Measurements from ENCODE around the gene TMEM171. TPM values are rescaled to one million over a fixed set of nuclear protein-coding genes. Genes with fewer than 3 reads are reported as not detected.

The TMEM171 gene
- polyA plus RNA-seq, 1 donor (not counting 4 experiments of a cell fraction or from before 2014, with no cell fraction given) = 8.7 TPM

DNA sequence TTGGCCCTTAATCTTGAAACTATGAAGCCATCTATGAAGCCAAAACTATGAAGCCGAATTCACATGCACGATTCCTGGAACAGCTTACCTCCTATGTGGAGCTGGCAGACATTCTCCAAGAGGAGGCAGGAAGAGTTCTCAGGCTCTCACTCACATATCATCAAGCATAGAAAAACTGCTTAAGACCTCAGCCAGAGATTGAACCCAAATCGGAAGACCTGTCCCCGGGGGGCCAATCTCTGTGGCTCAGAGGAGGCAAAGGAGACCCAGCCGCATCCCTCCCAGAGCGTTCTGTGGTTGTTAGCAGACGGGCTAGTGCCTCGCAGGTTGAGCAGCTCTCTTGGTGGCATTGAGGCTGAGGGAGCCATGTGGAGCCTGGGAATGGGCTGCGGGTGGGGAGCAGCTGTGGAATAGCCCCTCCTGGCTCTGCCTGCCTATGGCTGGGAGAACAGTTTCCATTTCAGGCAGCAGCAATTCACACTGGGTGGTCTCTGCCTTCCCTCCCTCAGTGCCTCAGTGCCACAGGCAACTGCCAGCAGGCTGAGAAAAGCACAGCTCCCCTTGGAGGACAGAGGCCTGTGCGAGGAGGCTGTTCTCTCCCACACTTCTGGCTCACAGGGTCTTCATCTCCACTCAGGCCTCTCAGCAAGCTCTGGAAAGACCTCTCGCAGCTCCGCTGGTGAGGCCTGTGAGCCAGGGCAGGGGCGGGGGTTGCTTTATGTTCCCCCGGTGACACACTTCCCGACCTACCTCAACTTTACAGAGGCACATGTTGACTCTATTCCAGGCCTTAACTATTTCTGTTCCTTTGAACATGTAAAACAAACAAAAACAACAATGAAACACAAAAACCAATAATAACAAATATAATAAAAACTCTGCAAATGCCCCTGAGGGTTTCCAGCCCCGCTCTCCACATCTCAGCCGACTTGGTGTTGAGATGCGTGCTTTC is 35.2 kb downstream of the TMEM171 start:
- H3K36me3 ChIP-seq (ENCODE audit: control insufficient read depth in 2 of 2, extremely low read depth in 1 of 2, insufficient read depth in 2 of 2, low read length in 2 of 2) = no peaks in the 10 kb centered on the region
- H3K9ac ChIP-seq (ENCODE audit: control insufficient read depth, extremely low read depth, insufficient read depth, low read length) = no peak overlapping the region
- TF ChIP-seq, protein P1, sequence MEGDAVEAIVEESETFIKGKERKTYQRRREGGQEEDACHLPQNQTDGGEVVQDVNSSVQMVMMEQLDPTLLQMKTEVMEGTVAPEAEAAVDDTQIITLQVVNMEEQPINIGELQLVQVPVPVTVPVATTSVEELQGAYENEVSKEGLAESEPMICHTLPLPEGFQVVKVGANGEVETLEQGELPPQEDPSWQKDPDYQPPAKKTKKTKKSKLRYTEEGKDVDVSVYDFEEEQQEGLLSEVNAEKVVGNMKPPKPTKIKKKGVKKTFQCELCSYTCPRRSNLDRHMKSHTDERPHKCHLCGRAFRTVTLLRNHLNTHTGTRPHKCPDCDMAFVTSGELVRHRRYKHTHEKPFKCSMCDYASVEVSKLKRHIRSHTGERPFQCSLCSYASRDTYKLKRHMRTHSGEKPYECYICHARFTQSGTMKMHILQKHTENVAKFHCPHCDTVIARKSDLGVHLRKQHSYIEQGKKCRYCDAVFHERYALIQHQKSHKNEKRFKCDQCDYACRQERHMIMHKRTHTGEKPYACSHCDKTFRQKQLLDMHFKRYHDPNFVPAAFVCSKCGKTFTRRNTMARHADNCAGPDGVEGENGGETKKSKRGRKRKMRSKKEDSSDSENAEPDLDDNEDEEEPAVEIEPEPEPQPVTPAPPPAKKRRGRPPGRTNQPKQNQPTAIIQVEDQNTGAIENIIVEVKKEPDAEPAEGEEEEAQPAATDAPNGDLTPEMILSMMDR (optimal IDR thresholded peaks at IDR 0.05 in 1 of 3, IDR thresholded peaks at IDR 0.05 in 1 of 3, conservative IDR thresholded peaks at IDR 0.05 in 1 of 3; ENCODE audit: extremely low read depth in 1 of 3, insufficient read depth in 2 of 3, low read length in 3 of 3) = no peak
- TF ChIP-seq EZH2 (IDR thresholded peaks at IDR 0.05; ENCODE audit: low read length) = no peak
- H3K27me3 ChIP-seq (ENCODE audit: control insufficient read depth, extremely low read depth, insufficient read depth, low read length) = no peaks in the 10 kb centered on the region
- H3K4me3 ChIP-seq (ENCODE audit: control insufficient read depth in 2 of 3, extremely low read depth in 1 of 3, insufficient read depth in 2 of 3, low read depth in 1 of 3, low read length in 3 of 3) = no peak overlapping the region
- FAIRE-seq = no peak
- no peak overlapping the region for H3K27ac ChIP-seq (ENCODE audit: control insufficient read depth, insufficient read depth, low read length)
- no peaks in the 10 kb centered on the region for H3K9me3 ChIP-seq (ENCODE audit: control insufficient read depth, low read depth, low read length)
- H3K4me1 ChIP-seq (ENCODE audit: control insufficient read depth, extremely low read depth, insufficient read depth, low read length) = peaks cover 2% of the 10 kb centered on the region
- dilution Hi-C loops (cut with MboI; ENCODE audit: extremely low pct_ligation_motif_present, low sequenced_read_pairs) = no loop called here
- no peaks in the 10 kb centered on the region for H4K20me1 ChIP-seq (ENCODE audit: control insufficient read depth, extremely low read depth, insufficient read depth, low read length)
- H3K9me1 ChIP-seq (ENCODE audit: control insufficient read depth, extremely low read depth, insufficient read depth, low read length) = no peaks in the 10 kb centered on the region
- DNase-seq (ENCODE audit: low read depth, low spot score) = no peak
- no peaks in the 10 kb centered on the region for H3K79me2 ChIP-seq (ENCODE audit: control insufficient read depth, insufficient read depth, low read length)
- no peak overlapping the region for H2AFZ ChIP-seq (ENCODE audit: control insufficient read depth, low read length)
- no peak overlapping the region for H3K4me2 ChIP-seq (ENCODE audit: control insufficient read depth, extremely low read depth, insufficient read depth, low read depth, low read length)

DNA sequence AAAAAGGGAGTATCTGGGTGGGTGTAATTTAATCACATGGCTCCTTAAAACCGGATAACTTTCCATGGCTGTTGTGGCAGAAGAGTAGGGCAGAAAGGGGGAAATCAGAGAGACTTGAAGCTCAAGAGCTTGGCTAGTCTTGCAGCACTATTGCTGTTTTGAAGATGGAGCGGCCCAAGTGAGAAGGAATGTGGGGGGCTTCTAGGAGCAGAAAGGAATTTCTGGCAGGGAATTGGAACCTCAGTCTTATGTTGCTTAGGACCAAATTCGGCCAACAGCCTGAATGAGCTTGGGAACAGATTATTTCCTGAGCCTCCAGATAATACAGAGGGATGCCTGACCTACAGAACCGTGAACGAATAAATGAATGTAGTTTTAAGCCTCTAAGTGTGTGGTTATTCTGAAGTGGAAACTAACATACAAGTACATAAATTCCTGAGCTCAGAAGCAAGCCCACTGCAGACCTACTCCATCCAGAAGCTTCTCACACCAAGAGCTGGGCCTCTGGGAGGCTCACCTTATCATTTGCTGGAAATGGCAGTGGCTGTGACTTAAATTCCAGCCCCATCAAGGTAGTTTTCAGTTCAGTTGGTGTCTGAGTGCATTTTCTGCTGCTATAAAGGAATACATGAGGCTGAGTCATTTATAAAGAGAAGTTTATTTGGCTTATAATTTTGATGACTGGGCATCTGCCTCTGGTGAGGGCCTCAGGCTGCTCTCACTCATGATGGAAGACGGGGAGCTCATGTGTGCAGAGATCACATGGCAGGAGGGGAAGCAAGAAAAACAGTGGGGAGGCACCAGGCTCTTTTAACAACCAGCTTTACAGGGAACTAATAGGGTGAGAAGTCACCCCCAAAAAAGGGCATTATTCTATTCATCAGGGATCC is 37.3 kb downstream of the TMEM171 start:
- FAIRE-seq (no peak), DNase-seq (ENCODE audit: low read depth, low spot score) (no peak)
- dilution Hi-C loops (cut with MboI; ENCODE audit: extremely low pct_ligation_motif_present, low sequenced_read_pairs) = no loop called here
- Histone ChIP-seq H3K9me1 (ENCODE audit: control insufficient read depth, extremely low read depth, insufficient read depth, low read length) (no peaks in the 10 kb centered on the region), H3K36me3 (ENCODE audit: control insufficient read depth in 2 of 2, extremely low read depth in 1 of 2, insufficient read depth in 2 of 2, low read length in 2 of 2) (no peaks in the 10 kb centered on the region), H3K4me3 (ENCODE audit: control insufficient read depth in 2 of 3, extremely low read depth in 1 of 3, insufficient read depth in 2 of 3, low read depth in 1 of 3, low read length in 3 of 3) (no peak overlapping the region), H3K4me2 (ENCODE audit: control insufficient read depth, extremely low read depth, insufficient read depth, low read depth, low read length) (no peak overlapping the region), H3K79me2 (ENCODE audit: control insufficient read depth, insufficient read depth, low read length) (no peaks in the 10 kb centered on the region), H3K27ac (ENCODE audit: control insufficient read depth, insufficient read depth, low read length) (no peak overlapping the region), H3K27me3 (ENCODE audit: control insufficient read depth, extremely low read depth, insufficient read depth, low read length) (no peaks in the 10 kb centered on the region), H2AFZ (ENCODE audit: control insufficient read depth, low read length) (no peak overlapping the region), H3K9ac (ENCODE audit: control insufficient read depth, extremely low read depth, insufficient read depth, low read length) (no peak overlapping the region), H4K20me1 (ENCODE audit: control insufficient read depth, extremely low read depth, insufficient read depth, low read length) (no peaks in the 10 kb centered on the region), H3K4me1 (ENCODE audit: control insufficient read depth, extremely low read depth, insufficient read depth, low read length) (peaks cover 2% of the 10 kb centered on the region), H3K9me3 (ENCODE audit: control insufficient read depth, low read depth, low read length) (no peaks in the 10 kb centered on the region)
- no peak for TF ChIP-seq EZH2 (IDR thresholded peaks at IDR 0.05; ENCODE audit: low read length)
- TF ChIP-seq, protein P1 (optimal IDR thresholded peaks at IDR 0.05 in 1 of 3, IDR thresholded peaks at IDR 0.05 in 1 of 3, conservative IDR thresholded peaks at IDR 0.05 in 1 of 3; ENCODE audit: extremely low read depth in 1 of 3, insufficient read depth in 2 of 3, low read length in 3 of 3) = no peak

Measured in keratinocyte (primary cell).